K562 (cell line): ENCODE measurements around the gene CYP46A1. TPM values are rescaled to one million over a fixed set of nuclear protein-coding genes. Genes with fewer than 3 reads are reported as not detected.

Source experiments
- ATAC-seq: fragments of 200-7000 bp; cut with Tn5 transposase; 3 replicates; pipeline ENCODE4 v1.9.1; 2020; ENCODE audit warnings: moderate library complexity
- BruUV-seq: library from RNA; stranded (reverse); fragments of 400-500 nt; replicated peaks from 2 replicates; lab custom pipeline; 2021; lab: Mats Ljungman, UMichigan
- CTCF ChIA-PET: fragments of 300-600 bp; formaldehyde crosslinking; extraction: SDS; loops from one replicate; lab custom pipeline; 2021; ENCODE audit warnings: low intra/inter-chr PET ratio; lab: Yijun Ruan, JAX
- POLR2A ChIA-PET: fragments of 300-600, 350-650 bp; sonication (Branson Sonifier 250); formaldehyde crosslinking; extraction: SDS; loops from one replicate; lab custom pipeline; 2021; ENCODE audit warnings: antibody characterized with exemption, inconsistent platforms; lab: Yijun Ruan, JAX
- DNase-seq, 4 experiments: peaks; one replicate each; pipeline versions ENCODE4 v3.0.0 to v3.0.0-alpha.2; 2011 to 2018; ENCODE audit warnings: low spot score in 3 of 4, mixed read lengths in 3 of 4; ENCODE audit errors: extremely low read depth in 1 of 4
- FAIRE-seq: peaks from 2 replicates; lab custom pipeline; 2011; peaks lifted over from hg19 to GRCh38; lab: Jason Lieb, UNC
- H2AFZ ChIP-seq: 2 replicates; pipeline ENCODE4 v1.6.0; 2011; ENCODE audit warnings: low read depth, low read length, control low read depth, inconsistent platforms
- H3K27ac ChIP-seq: fragments of 200-600 bp; 3 replicates; pipeline ENCODE4 v1.8.0; 2011; ENCODE audit warnings: low read depth, mild to moderate bottlenecking, control low read depth, inconsistent platforms, low read length, moderate library complexity, mixed read lengths; ENCODE audit errors: extremely low read depth
- H3K27me3 ChIP-seq, 2 experiments: fragments of 300-600 bp in 1 of 2; 2 replicates in 1 of 2; 3 replicates in 1 of 2; pipeline versions ENCODE4 v1.6.0 to v1.8.0; 2011; ENCODE audit warnings: inconsistent platforms in 2 of 2, low read length in 2 of 2, mild to moderate bottlenecking in 1 of 2, mixed read lengths in 1 of 2, moderate library complexity in 1 of 2; ENCODE audit not compliant: control insufficient read depth in 2 of 2, insufficient read depth in 2 of 2
- H3K36me3 ChIP-seq: fragments of 300-600 bp; 3 replicates; pipeline ENCODE4 v1.8.0; 2011; ENCODE audit warnings: mild to moderate bottlenecking, low read length, inconsistent platforms; ENCODE audit not compliant: control insufficient read depth, insufficient read depth
- H3K4me1 ChIP-seq, 2 experiments: fragments of 200-600 bp in 1 of 2; replicated peaks in 1 of 2; 2 replicates in 1 of 2; 3 replicates in 1 of 2; pipeline versions ENCODE4 v1.5.1 to v1.8.0; 2011; ENCODE audit warnings: inconsistent platforms in 2 of 2, low read length in 2 of 2, mild to moderate bottlenecking in 1 of 2, mixed read lengths in 1 of 2, moderate library complexity in 1 of 2; ENCODE audit not compliant: control insufficient read depth in 2 of 2, insufficient read depth in 2 of 2
- H3K4me2 ChIP-seq: 2 replicates; pipeline ENCODE4 v1.6.1; 2011; ENCODE audit warnings: low read length, control low read depth, inconsistent platforms, mixed read lengths; ENCODE audit not compliant: insufficient read depth
- H3K4me3 ChIP-seq: fragments of 200-600 bp; sonication (generic), shearing (Covaris generic); 2 replicates; pipeline ENCODE4 v1.5.1; 2016; ENCODE audit warnings: control low read depth, inconsistent platforms
- H3K79me2 ChIP-seq: fragments of 200-600 bp; 3 replicates; pipeline ENCODE4 v1.8.0; 2011; ENCODE audit warnings: low read length, inconsistent platforms; ENCODE audit not compliant: control insufficient read depth, insufficient read depth
- H3K9ac ChIP-seq, 2 experiments: 2 replicates each; pipeline versions ENCODE4 v1.6.0 to v1.6.1; 2011; ENCODE audit warnings: low read depth in 2 of 2, low read length in 2 of 2, control low read depth in 1 of 2, inconsistent platforms in 1 of 2, mild to moderate bottlenecking in 1 of 2, mixed read lengths in 1 of 2; ENCODE audit not compliant: insufficient read depth in 1 of 2
- H3K9me1 ChIP-seq: one replicate; pipeline ENCODE4 v1.6.0; 2011; ENCODE audit warnings: inconsistent platforms, mild to moderate bottlenecking, low read length, moderate library complexity; ENCODE audit not compliant: control insufficient read depth, insufficient read depth
- H3K9me3 ChIP-seq: replicated peaks from 2 replicates; pipeline ENCODE4 v1.5.1; 2011; ENCODE audit warnings: low read depth, low read length, inconsistent platforms; ENCODE audit not compliant: control insufficient read depth, insufficient read depth
- H4K20me1 ChIP-seq: replicated peaks from 2 replicates; pipeline ENCODE4 v1.6.1; 2011; ENCODE audit warnings: low read length, inconsistent platforms, mixed read lengths; ENCODE audit not compliant: control insufficient read depth, insufficient read depth
- MLLT1 ChIP-seq, 2 experiments: fragments of 450-650 bp; IDR thresholded peaks; 2 replicates each; pipeline ENCODE4 v1.6.1; 2016
- MTA1 ChIP-seq: fragments of 450-650 bp; IDR thresholded peaks from 2 replicates; pipeline ENCODE4 v1.6.1; 2017; ENCODE audit warnings: borderline replicate concordance
- NONO ChIP-seq, 2 experiments: fragments of 200-400 bp in 1 of 2; fragments of 450-650 bp in 1 of 2; formaldehyde crosslinking in 1 of 2; IDR thresholded peaks; 2 replicates each; pipeline ENCODE4 v1.6.1; 2017; ENCODE audit warnings: low read depth in 2 of 2, mild to moderate bottlenecking in 2 of 2, moderate library complexity in 2 of 2, low read length in 1 of 2
- RB1 ChIP-seq: fragments of 450-650 bp; IDR thresholded peaks from 2 replicates; pipeline ENCODE4 v1.6.1; 2017; ENCODE audit warnings: low read depth, mild to moderate bottlenecking
- TSC22D4 ChIP-seq: fragments of 450-650 bp; IDR thresholded peaks from 2 replicates; pipeline ENCODE4 v1.6.1; 2016; ENCODE audit warnings: missing genetic modification characterization, missing biosample characterization, control low read depth
- VEZF1 ChIP-seq: fragments of 200-800 bp; sonication (Bioruptor generic); IDR thresholded peaks from 2 replicates; pipeline ENCODE4 v1.6.1; 2017; ENCODE audit warnings: missing genetic modification characterization, missing compliant biosample characterization
- ZBTB7A ChIP-seq: IDR thresholded peaks from 2 replicates; pipeline ENCODE4 v1.6.1; 2011; ENCODE audit warnings: low read depth, mild to moderate bottlenecking, low read length, moderate library complexity, borderline replicate concordance; ENCODE audit not compliant: control insufficient read depth
- ZC3H11A ChIP-seq: IDR thresholded peaks from 2 replicates; pipeline ENCODE4 v1.6.1; 2012; ENCODE audit warnings: low read depth, low read length, improper control_type of control experiment
- ZNF316 ChIP-seq: fragments of 450-650 bp; IDR thresholded peaks from 2 replicates; pipeline ENCODE4 v1.6.1; 2016
- WGBS: fragments of 100-300 bp; shearing (Covaris generic); methylation state at CpG from one replicate; pipeline ENCODE4 v1.1.6; 2016; ENCODE audit warnings: low coverage, mixed read lengths; ENCODE audit not compliant: insufficient coverage; ENCODE audit errors: missing lambda C conversion rate; 5-methylcytosine and 5-hydroxymethylcytosine counted together
- in situ Hi-C: fragments of 300-500 bp; cut with MboI; formaldehyde crosslinking; loops from 4 replicates; pipeline ENCODE4 v1.15.0; 2018; ENCODE audit warnings: inconsistent platforms, mixed read lengths
- intact Hi-C: fragments of 100-400 bp; cut with micrococcal nuclease; formaldehyde crosslinking; loops from 2 replicates; pipeline ENCODE4 v1.14.2; 2022
- polyA plus RNA-seq, 8 experiments: library from polyadenylated mRNA; depleted of rRNA in 4 of 8; stranded (reverse) in 5 of 8; unstranded in 3 of 8; fragments of >200 nt; fragmentation: Nextera tagmentation in 2 of 8; fragmentation: Illumina TruSeq in 1 of 8; extraction: Ambion mirVana in 2 of 8; extraction: Trizol in 1 of 8; gene quantifications; 2 replicates each; pipeline versions ENCODE4 v1.2.1 to v1.2.3, GENCODE V29; 2011 to 2014; ENCODE audit warnings: inconsistent platforms in 1 of 8, missing spikeins in 1 of 8
- total RNA-seq, 7 experiments: library from RNA; depleted of rRNA in 6 of 7; stranded (reverse); fragments of >200 nt in 6 of 7; fragmentation: Illumina TruSeq in 2 of 7; extraction: Trizol in 2 of 7; gene quantifications; 2 replicates each; pipeline versions ENCODE4 v1.2.1 to v1.2.3, GENCODE V29; 2011 to 2021; ENCODE audit warnings: low replicate concordance in 1 of 7

CYP46A1 gene
- total and polyA plus RNA-seq, 9 of the 15 experiments (the other 6 are each of a cell fraction or from before 2014, with no cell fraction given), result not detected

GRCh38 chr14:99729991-99730875, 46.1 kb downstream of the CYP46A1 start:
- H2AFZ ChIP-seq, result no peak overlapping the region
- intact Hi-C loops, result loop anchor here (1.0 kb wide), 1 partner anchor 155 kb away; no protein-coding TSS in a partner anchor
- TF ChIP-seq MTA1 (no peak), ZC3H11A (no peak), ZNF316 (no peak), RB1 (peak; percentile 77), MLLT1 (IDR thresholded peaks at IDR 0.05) (no peak), NONO (IDR thresholded peaks at IDR 0.05; ENCODE audit: low read depth in 2 of 2, low read length in 1 of 2) (no peak), VEZF1 (CRISPR knock-in tag) (peak; percentile 13; the same call in 1 of the 2 replicates), TSC22D4 (tag) (no peak), ZBTB7A (peak; percentile 63; the same call in 1 of the 2 replicates)

More at GRCh38 chr14:99729991-99730875, 46.1 kb downstream of the CYP46A1 start:
- peak; percentile 89 for ATAC-seq
- in situ Hi-C loops, result loop anchor here (10.0 kb wide), 1 partner anchor 155 kb away; no protein-coding TSS in a partner anchor
- POLR2A ChIA-PET, result interaction anchor here (0.6 to 1.1 kb wide), 2 partner anchors 13 to 202 kb away, joined by 3 read pairs; no protein-coding TSS in a partner anchor
- H3K36me3 ChIP-seq, result no peaks in the 10 kb centered on the region
- H4K20me1 ChIP-seq, result no peaks in the 10 kb centered on the region; the same call in 1 of the 2 replicates
- H3K9me1 ChIP-seq, result no peaks in the 10 kb centered on the region
- peaks cover 0 to 73% of the 10 kb centered on the region in 2 experiments; a peak in 3 of 5 replicates for H3K27me3 ChIP-seq
- FAIRE-seq, result no peak
- H3K4me3 ChIP-seq, result no peak overlapping the region
- WGBS, result 30% methylated on average over 23 of the region's 75 CpGs
- BruUV-seq, result no TSS peak
- peak; percentile 57 to 82 (median 76) for DNase-seq
- H3K4me2 ChIP-seq, result no peak overlapping the region
- H3K27ac ChIP-seq, result no peak overlapping the region
- no peaks in the 10 kb centered on the region for H3K79me2 ChIP-seq
- H3K4me1 ChIP-seq, result peaks cover 0 to 33% of the 10 kb centered on the region in 2 experiments; a peak in 2 of 5 replicates
- no peaks in the 10 kb centered on the region for H3K9me3 ChIP-seq
- CTCF ChIA-PET, result interaction anchor here (0.6 to 2.2 kb wide), 3 partner anchors 152 to 734 kb away, joined by 4 to 9 read pairs (median 4); no protein-coding TSS in a partner anchor
- H3K9ac ChIP-seq, result no peak overlapping the region
